H1 (cell line): ENCODE measurements around the gene ZNF532. TPM values are rescaled to one million over a fixed set of nuclear protein-coding genes. Genes with fewer than 3 reads are reported as not detected.

Source experiments
- CTCF ChIA-PET: fragments of 300-600 bp; sonication (Branson Sonifier 250); formaldehyde crosslinking; loops from one replicate; lab custom pipeline; 2021; ENCODE audit not compliant: partially characterized antibody; lab: Charles Lee
- POLR2A ChIA-PET: fragments of 300-600 bp; sonication (Branson Sonifier 250); formaldehyde crosslinking; loops from one replicate; lab custom pipeline; 2021; ENCODE audit warnings: inconsistent platforms; ENCODE audit not compliant: partially characterized antibody; lab: Charles Lee
- DNase-seq, 2 experiments: peaks; one replicate each; pipeline versions ENCODE4 v3.0.0 to v3.0.0-alpha.2; 2010 to 2022; ENCODE audit warnings: low spot score in 2 of 2, low read depth in 1 of 2, mixed read lengths in 1 of 2
- FAIRE-seq: peaks from 2 replicates; lab custom pipeline; 2011; peaks lifted over from hg19 to GRCh38; lab: Jason Lieb, UNC
- H2AFZ ChIP-seq: 2 replicates; pipeline ENCODE4 v1.8.1; 2012; ENCODE audit warnings: low read length, inconsistent platforms
- H2AK5ac ChIP-seq: 2 replicates; pipeline ENCODE4 v1.6.1; 2013; ENCODE audit warnings: low read depth, low read length
- H2BK120ac ChIP-seq: replicated peaks from 2 replicates; pipeline ENCODE3; 2013; ENCODE audit warnings: low read depth, low read length, inconsistent platforms
- H2BK12ac ChIP-seq: 2 replicates; pipeline ENCODE4 v1.6.1; 2013; ENCODE audit warnings: low read depth, low read length
- H2BK15ac ChIP-seq: 2 replicates; pipeline ENCODE4 v1.6.1; 2013; ENCODE audit warnings: low read length
- H2BK20ac ChIP-seq: 2 replicates; pipeline ENCODE4 v1.6.1; 2013; ENCODE audit warnings: low read length
- H2BK5ac ChIP-seq: 2 replicates; pipeline ENCODE4 v1.6.1; 2013; ENCODE audit warnings: low read depth, low read length
- H3K14ac ChIP-seq: 2 replicates; pipeline ENCODE4 v1.6.1; 2013; ENCODE audit warnings: inconsistent platforms; ENCODE audit not compliant: insufficient read length
- H3K18ac ChIP-seq: 2 replicates; pipeline ENCODE4 v1.6.1; 2013; ENCODE audit warnings: low read length; ENCODE audit errors: extremely low read depth
- H3K23ac ChIP-seq: 2 replicates; pipeline ENCODE4 v1.6.1; 2013; ENCODE audit warnings: inconsistent platforms; ENCODE audit not compliant: insufficient read length
- H3K23me2 ChIP-seq: 2 replicates; pipeline ENCODE4 v1.6.1; 2013; ENCODE audit warnings: low read depth, low read length
- H3K27ac ChIP-seq: 2 replicates; pipeline ENCODE4 v1.6.1; 2011; ENCODE audit warnings: low read depth, low read length, inconsistent platforms
- H3K27me3 ChIP-seq, 4 experiments: replicated peaks in 1 of 4; 1 replicate in 1 of 4; 2 replicates in 3 of 4; pipeline versions ENCODE4 v1.6.1 to v1.8.1; 2011 to 2013; ENCODE audit warnings: low read length in 3 of 4, mild to moderate bottlenecking in 3 of 4, inconsistent platforms in 2 of 4, mixed read lengths in 2 of 4, moderate library complexity in 1 of 4; ENCODE audit not compliant: control insufficient read depth in 3 of 4, insufficient read depth in 3 of 4; ENCODE audit errors: extremely low read depth in 1 of 4
- H3K36me3 ChIP-seq, 4 experiments: 2 replicates each; pipeline versions ENCODE4 v1.6.1 to v1.8.1; 2011 to 2013; ENCODE audit warnings: mild to moderate bottlenecking in 4 of 4, low read length in 3 of 4, moderate library complexity in 2 of 4, control low read depth in 1 of 4, inconsistent platforms in 1 of 4; ENCODE audit not compliant: insufficient read depth in 4 of 4, control insufficient read depth in 2 of 4
- H3K4ac ChIP-seq: replicated peaks from 2 replicates; pipeline ENCODE3; 2013; ENCODE audit warnings: low read length, low read depth, mixed read lengths, inconsistent platforms; ENCODE audit not compliant: insufficient read length
- H3K4me1 ChIP-seq, 4 experiments: replicated peaks in 1 of 4; 1 replicate in 1 of 4; 2 replicates in 3 of 4; pipeline versions ENCODE4 v1.6.1 to v1.8.1; 2011 to 2013; ENCODE audit warnings: low read length in 3 of 4, inconsistent platforms in 2 of 4, mixed read lengths in 1 of 4; ENCODE audit not compliant: insufficient read depth in 4 of 4, control insufficient read depth in 3 of 4
- H3K4me2 ChIP-seq, 2 experiments: 2 replicates each; pipeline versions ENCODE4 v1.6.1 to v1.8.1; 2011 to 2013; ENCODE audit warnings: low read depth in 2 of 2, low read length in 2 of 2, control low read depth in 1 of 2, inconsistent platforms in 1 of 2, mild to moderate bottlenecking in 1 of 2; ENCODE audit not compliant: insufficient read depth in 1 of 2
- H3K4me3 ChIP-seq, 4 experiments: fragments of 200-600, 300-600 bp in 1 of 4; sonication (generic), shearing (Covaris generic), sonication (Bioruptor Twin) in 1 of 4; 2 replicates each; pipeline versions ENCODE4 v1.5.1 to v1.8.1; 2011 to 2016; ENCODE audit warnings: low read length in 4 of 4, low read depth in 3 of 4, control low read depth in 2 of 4, inconsistent platforms in 2 of 4, mild to moderate bottlenecking in 2 of 4, mixed read lengths in 1 of 4, moderate library complexity in 1 of 4; ENCODE audit not compliant: insufficient read depth in 2 of 4; ENCODE audit errors: extremely low read depth in 1 of 4
- H3K56ac ChIP-seq: replicated peaks from 2 replicates; pipeline ENCODE3; 2013; ENCODE audit warnings: low read depth, mild to moderate bottlenecking, mixed read lengths, low read length, inconsistent platforms; ENCODE audit not compliant: insufficient read length
- H3K79me1 ChIP-seq: 2 replicates; pipeline ENCODE4 v1.6.1; 2013; ENCODE audit warnings: low read depth, low read length, control low read depth
- H3K79me2 ChIP-seq, 2 experiments: 2 replicates each; pipeline versions ENCODE4 v1.6.1 to v1.8.1; 2012 to 2013; ENCODE audit warnings: low read length in 2 of 2, mild to moderate bottlenecking in 2 of 2, inconsistent platforms in 1 of 2; ENCODE audit not compliant: insufficient read depth in 2 of 2, control insufficient read depth in 1 of 2
- H3K9ac ChIP-seq, 4 experiments: replicated peaks in 1 of 4; 1 replicate in 1 of 4; 2 replicates in 3 of 4; pipeline versions ENCODE4 v1.6.1 to v1.8.1; 2011 to 2013; ENCODE audit warnings: low read depth in 3 of 4, low read length in 3 of 4, control low read depth in 2 of 4, mild to moderate bottlenecking in 2 of 4, moderate library complexity in 2 of 4, inconsistent platforms in 1 of 4; ENCODE audit errors: extremely low read depth in 1 of 4
- H3K9me3 ChIP-seq, 2 experiments: 2 replicates each; pipeline versions ENCODE4 v1.6.1 to v1.8.1; 2012 to 2013; ENCODE audit warnings: mild to moderate bottlenecking in 2 of 2, moderate library complexity in 2 of 2, control low read depth in 1 of 2, inconsistent platforms in 1 of 2, low read depth in 1 of 2, low read length in 1 of 2, mixed read lengths in 1 of 2; ENCODE audit not compliant: insufficient read depth in 2 of 2
- H4K20me1 ChIP-seq, 2 experiments: replicated peaks in 1 of 2; 2 replicates each; pipeline versions ENCODE3 to v1.8.1; 2011 to 2013; ENCODE audit warnings: inconsistent platforms in 2 of 2, low read length in 2 of 2, mild to moderate bottlenecking in 1 of 2; ENCODE audit not compliant: insufficient read depth in 2 of 2, control insufficient read depth in 1 of 2
- H4K5ac ChIP-seq: 2 replicates; pipeline ENCODE4 v1.6.1; 2013; ENCODE audit warnings: low read length, low read depth, mixed read lengths, inconsistent platforms; ENCODE audit not compliant: insufficient read length
- H4K8ac ChIP-seq: 2 replicates; pipeline ENCODE4 v1.8.0; 2013; ENCODE audit warnings: mild to moderate bottlenecking, moderate library complexity, low read length, inconsistent platforms; ENCODE audit not compliant: insufficient read depth; ENCODE audit errors: extremely low read depth
- H4K91ac ChIP-seq: replicated peaks from 2 replicates; pipeline ENCODE3; 2013; ENCODE audit warnings: low read length, mixed read lengths, inconsistent platforms; ENCODE audit not compliant: insufficient read length
- CHD2 ChIP-seq: IDR thresholded peaks from 2 replicates; pipeline ENCODE4 v1.6.1; 2012; ENCODE audit warnings: low read length, improper control_type of control experiment
- CTBP2 ChIP-seq: IDR thresholded peaks from 2 replicates; pipeline ENCODE4 v1.7.0; 2011; ENCODE audit warnings: borderline replicate concordance, mild to moderate bottlenecking, moderate library complexity, mixed read lengths, low read length; ENCODE audit not compliant: insufficient read depth, insufficient read length
- HDAC6 ChIP-seq: IDR thresholded peaks from one replicate; pipeline ENCODE4 v1.7.1; 2012; ENCODE audit warnings: low read depth, mild to moderate bottlenecking, inconsistent platforms, low read length, moderate library complexity
- JUN ChIP-seq: IDR thresholded peaks from 2 replicates; pipeline ENCODE4 v1.6.1; 2011; ENCODE audit warnings: low read depth, mild to moderate bottlenecking, improper control_type of control experiment, low read length
- POLR2A ChIP-seq, 2 experiments: IDR thresholded peaks; 1 replicate in 1 of 2; 2 replicates in 1 of 2; pipeline ENCODE4 v1.6.1; 2011; ENCODE audit warnings: low read depth in 2 of 2, low read length in 2 of 2, mild to moderate bottlenecking in 2 of 2; ENCODE audit errors: control extremely low read depth in 1 of 2
- RFX5 ChIP-seq: IDR thresholded peaks from 2 replicates; pipeline ENCODE4 v1.6.1; 2011; ENCODE audit warnings: low read depth, low read length, improper control_type of control experiment, borderline replicate concordance
- SAP30 ChIP-seq: fragments of 300-600 bp; sonication (generic); IDR thresholded peaks from 2 replicates; pipeline ENCODE4 v1.7.1; 2012; ENCODE audit warnings: low read length, moderate library complexity, mild to moderate bottlenecking, inconsistent platforms; ENCODE audit not compliant: insufficient read depth, insufficient replicate concordance
- WGBS, 2 experiments: shearing (Covaris generic) in 1 of 2; methylation state at CpG; one replicate each; pipeline versions ENCODE4 v1.1.6 to v1.1.7; 2013 to 2015; ENCODE audit warnings: low lambda C conversion rate in 2 of 2, mixed read lengths in 2 of 2, inconsistent platforms in 1 of 2, low coverage in 1 of 2, missing lambda C conversion rate in 1 of 2; ENCODE audit not compliant: insufficient replicate concordance in 2 of 2, insufficient coverage in 1 of 2, insufficient read length in 1 of 2; ENCODE audit errors: extremely low coverage in 1 of 2, missing lambda C conversion rate in 1 of 2; 5-methylcytosine and 5-hydroxymethylcytosine counted together
- polyA plus RNA-seq, 7 experiments: library from polyadenylated mRNA; depleted of rRNA in 3 of 7; stranded (reverse) in 5 of 7; unstranded in 2 of 7; fragments of >200 nt in 5 of 7; fragments of 200-250 nt in 2 of 7; gene quantifications; 1 replicate in 5 of 7; 2 replicates in 1 of 7; 4 replicates in 1 of 7; pipeline versions ENCODE4 v1.2.1 to v1.2.3, GENCODE V29; 2011 to 2013; ENCODE audit warnings: missing spikeins in 2 of 7, mixed read lengths in 2 of 7
- total RNA-seq: library from RNA; stranded (reverse); fragmentation: NEBNext Ultra II Directional; extraction: Animal tissue kit (Norgen Biotek cat#: 25700); gene quantifications from 2 replicates; pipeline ENCODE4 v1.2.1, GENCODE V29; 2021

ZNF532 gene
- total and polyA plus RNA-seq, 2 of the 8 experiments (the other 6 are each of a cell fraction or from before 2014, with no cell fraction given): 143 to 240 TPM

DNA sequence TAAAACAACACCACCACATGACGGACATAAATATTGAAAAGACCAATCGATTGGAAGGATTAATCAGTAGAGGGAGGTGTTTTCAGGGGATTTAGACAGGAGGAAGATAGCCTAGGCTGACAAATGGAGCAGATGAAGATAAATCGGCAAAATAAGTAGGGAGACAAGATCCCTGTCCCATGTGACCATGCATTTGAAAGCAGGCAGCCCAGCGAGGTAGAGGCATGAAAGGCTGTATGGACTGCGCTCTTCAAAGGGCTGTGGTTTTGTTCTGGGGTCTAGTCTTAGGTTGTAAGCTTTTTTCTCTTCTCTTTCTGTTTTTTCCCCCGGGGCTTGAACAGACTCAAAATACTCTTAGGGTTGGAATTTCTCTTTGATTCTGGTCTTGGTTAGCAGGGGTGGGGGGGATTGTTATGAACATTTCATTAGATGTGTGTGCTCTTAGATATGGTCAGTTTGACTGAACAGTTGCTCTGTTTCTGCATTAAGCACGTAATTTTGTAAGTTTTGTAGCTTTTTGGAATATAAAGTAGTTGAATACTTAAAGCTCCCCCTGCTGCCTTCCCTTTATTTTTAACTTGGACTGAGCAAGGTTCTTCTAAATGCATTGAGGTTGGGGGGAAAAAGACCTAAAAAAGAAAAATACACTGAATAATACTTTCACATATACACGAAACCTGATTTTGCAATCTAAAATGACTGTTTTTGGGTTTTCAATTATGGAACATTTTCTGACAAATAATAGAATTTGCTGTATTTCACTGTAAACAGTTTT, 32.2 kb downstream of the ZNF532 start:
- TF ChIP-seq CHD2 (no peak), CTBP2 (no peak), POLR2A (IDR thresholded peaks at IDR 0.05; ENCODE audit: control extremely low read depth in 1 of 2, low read depth in 2 of 2, low read length in 2 of 2) (no peak), HDAC6 (no peak), SAP30 (no peak), RFX5 (no peak), JUN (no peak)
- no peak overlapping the region for H2BK12ac ChIP-seq
- no peak overlapping the region for H2BK20ac ChIP-seq
- no peaks in the 10 kb centered on the region; the same call in 1 of the 2 replicates for H3K23me2 ChIP-seq
- H3K23ac ChIP-seq: no peak overlapping the region
- ChIA-PET CTCF (interaction anchor here (0.7 to 2.4 kb wide), 3 partner anchors 36 to 158 kb away, joined by 3 to 7 read pairs (median 3); no protein-coding TSS in a partner anchor), POLR2A (interaction anchor here (0.7 to 9.9 kb wide), 13 partner anchors 7 to 180 kb away, joined by 3 to 75 read pairs (median 7); partner anchors contain the start of gene ZNF532)
- H4K91ac ChIP-seq: no peak overlapping the region
- H3K79me1 ChIP-seq: peaks cover 18% of the 10 kb centered on the region
- H4K5ac ChIP-seq: no peak overlapping the region
- H2AK5ac ChIP-seq: no peak overlapping the region
- H2BK5ac ChIP-seq: no peak overlapping the region
- H3K4ac ChIP-seq: no peak overlapping the region
- peak overlapping the region in 1 of 4 experiments; percentile 28; a peak in 1 of 7 replicates for H3K9ac ChIP-seq
- H3K79me2 ChIP-seq: peaks cover 43 to 100% of the 10 kb centered on the region in 2 experiments
- H3K4me2 ChIP-seq: no peak overlapping the region
- H3K27ac ChIP-seq: no peak overlapping the region
- peaks cover 6 to 72% (median 27%) of the 10 kb centered on the region in 4 experiments for H3K36me3 ChIP-seq
- H4K8ac ChIP-seq: no peak overlapping the region
- no peak overlapping the region for H3K56ac ChIP-seq
- no peaks in the 10 kb centered on the region for H3K9me3 ChIP-seq
- DNase-seq (no peak), FAIRE-seq (no peak)
- peaks cover 0 to 19% (median 5%) of the 10 kb centered on the region in 4 experiments; a peak in 5 of 7 replicates for H3K4me1 ChIP-seq
- no peak overlapping the region for H2AFZ ChIP-seq
- no peaks in the 10 kb centered on the region for H3K27me3 ChIP-seq
- H2BK15ac ChIP-seq: no peak overlapping the region
- 85% methylated on average over 8 of the region's 8 CpGs; no CpG with 5 or more reads in 1 of the 2 experiments for WGBS, 2 experiments
- no peak overlapping the region for H3K14ac ChIP-seq
- no peak overlapping the region for H2BK120ac ChIP-seq
- peaks cover 26 to 28% of the 10 kb centered on the region in 2 experiments for H4K20me1 ChIP-seq
- no peak overlapping the region for H3K18ac ChIP-seq
- no peak overlapping the region for H3K4me3 ChIP-seq
